ENCODE measurements around the gene SULT2B1.
A peak's percentile ranks its signal among the peaks of the same experiment; 100 is the strongest.
"Not testable (repeated sequence)": the region's sequence is repeated elsewhere in the genome, so short reads cannot be mapped to it uniquely, and the experiment has no call there.

The SULT2B1 gene

DNA sequence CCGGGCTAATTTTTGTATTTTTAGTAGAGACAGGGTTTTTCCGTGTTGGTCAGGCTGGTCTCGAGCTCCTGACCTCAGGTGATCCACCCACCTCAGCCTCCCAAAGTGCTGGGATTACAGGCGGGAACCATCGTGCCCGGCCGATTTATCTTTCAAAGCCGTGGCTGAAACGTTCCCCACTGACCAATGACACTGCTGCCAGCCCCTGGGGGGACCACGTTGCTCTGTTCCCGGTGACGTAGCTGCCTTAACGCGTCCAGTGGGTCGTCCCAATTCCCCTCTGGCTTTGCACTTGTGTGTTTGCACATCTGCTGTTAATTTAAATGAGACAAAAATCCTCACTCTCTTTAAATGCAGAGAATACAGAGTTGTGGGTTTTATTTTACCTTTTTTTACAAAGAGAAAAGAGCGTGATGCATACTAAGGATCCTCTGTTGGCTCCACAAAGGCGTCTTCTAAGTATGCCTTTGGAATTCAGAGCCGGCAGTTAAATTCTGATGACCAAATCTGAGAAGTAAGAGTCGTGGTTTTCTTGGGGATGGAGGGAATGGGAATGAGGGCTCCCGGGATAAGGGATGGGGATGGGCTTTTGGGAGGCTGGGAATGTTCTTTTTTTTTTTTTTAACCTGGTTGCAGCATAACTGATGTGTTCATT is 21.8 kb upstream of the SULT2B1 start:
- no peak for FAIRE-seq

DNA sequence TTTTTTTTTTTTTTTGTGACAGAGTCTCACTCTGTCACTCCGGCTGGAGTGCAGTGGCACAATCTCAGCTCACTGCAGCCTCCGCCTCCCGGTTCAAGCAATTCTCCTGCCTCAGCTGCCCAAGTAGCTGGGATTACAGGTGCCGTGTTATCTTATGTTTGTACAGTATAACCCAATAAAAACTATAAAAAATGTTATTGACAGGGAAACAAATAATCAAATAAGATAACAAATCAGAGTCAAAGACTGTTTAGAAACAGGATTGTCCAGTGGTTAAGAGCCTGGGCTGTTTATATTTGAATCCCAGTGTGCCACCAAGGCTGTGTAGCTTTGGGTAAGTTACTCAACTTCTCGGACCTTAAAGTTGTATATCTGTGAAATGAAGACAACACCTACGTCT is 21.2 kb upstream of the SULT2B1 start:
- FAIRE-seq, result no peak

DNA sequence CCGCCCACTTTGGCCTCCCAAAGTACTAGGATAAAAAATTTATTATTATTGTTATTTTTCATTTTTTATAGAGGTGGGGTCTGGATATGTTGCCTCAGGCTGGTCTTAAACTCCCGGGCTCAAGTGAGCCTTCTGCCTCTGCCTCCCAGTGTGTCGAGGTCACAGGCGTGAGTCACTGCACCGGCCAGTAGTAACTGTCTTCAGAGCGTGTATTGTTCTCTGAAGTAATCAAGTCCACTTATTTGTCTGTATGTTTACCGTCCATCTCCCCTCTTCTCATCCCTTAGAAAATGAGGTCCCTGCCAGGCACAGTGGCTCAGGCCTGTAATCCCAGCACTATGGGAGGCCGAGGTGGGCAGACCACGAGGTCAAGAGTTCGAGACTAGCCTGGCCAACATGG is 18.2 kb upstream of the SULT2B1 start:
- no peak for FAIRE-seq

DNA sequence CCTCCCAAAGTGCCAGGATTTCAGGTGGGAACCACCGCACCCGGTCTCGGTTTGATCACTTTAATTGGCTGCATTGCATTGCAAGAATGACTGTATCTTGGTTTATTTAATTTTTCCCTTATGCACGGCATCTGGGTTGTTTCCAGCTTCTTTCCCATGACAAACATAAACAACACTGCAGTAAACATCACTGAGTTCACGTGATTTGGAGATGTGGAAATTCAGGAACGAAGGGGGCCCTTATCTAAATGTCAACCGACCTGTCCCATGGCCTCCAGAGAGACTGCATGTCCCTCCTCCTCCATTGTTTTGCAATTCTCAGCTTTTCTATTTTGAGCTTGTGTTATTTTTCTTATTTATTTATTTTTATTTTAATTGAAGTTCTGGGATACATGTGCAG is 14.4 kb upstream of the SULT2B1 start:
- no peak for FAIRE-seq

DNA sequence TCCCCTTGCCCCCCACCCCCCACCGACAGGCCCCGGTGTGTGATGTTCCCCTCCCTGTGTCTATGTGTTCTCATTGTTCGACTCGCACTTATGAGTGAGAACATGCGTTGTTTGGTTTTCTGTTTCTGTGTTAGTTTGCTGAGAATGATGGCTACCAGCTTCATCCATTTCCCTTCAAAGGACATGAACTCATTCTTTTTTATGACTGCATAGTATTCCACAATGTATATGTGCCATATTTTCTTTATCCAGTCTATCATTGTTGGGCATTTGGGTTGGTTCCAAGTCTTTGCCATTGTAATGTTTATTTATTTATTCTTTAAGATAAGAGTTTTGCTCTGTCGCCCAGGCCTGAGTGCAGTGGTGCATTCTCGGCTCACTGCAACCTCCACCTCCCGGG is 13.9 kb upstream of the SULT2B1 start:
- not testable (repeated sequence) for FAIRE-seq

DNA sequence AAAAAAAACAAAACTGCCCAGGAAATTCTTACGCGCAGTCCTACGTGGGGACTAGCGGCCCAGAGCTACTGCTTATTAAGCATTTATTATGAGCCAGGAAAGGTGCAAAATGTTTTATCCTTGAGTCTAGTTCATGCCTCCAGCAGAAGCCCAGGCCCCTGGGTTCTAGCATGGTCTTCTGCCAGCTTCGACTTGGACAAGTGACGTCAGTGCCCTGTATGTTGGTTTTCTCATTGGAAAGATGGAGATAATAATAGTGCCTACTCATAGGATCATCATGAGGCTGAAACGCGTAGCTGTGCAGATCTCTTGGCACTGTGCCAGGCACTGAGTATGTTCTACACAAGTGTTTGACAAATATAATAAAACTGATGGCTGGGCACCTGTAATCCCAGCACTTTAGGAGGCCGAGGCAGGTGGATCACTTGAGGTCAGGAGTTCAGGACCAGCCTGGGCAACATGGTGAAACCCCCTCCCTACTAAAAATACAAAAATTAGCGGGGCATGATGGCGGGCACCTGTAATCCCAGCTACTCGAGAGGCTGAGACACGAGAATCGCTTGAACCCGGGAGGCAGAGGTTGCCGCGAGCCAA is 12.4 kb upstream of the SULT2B1 start:
- FAIRE-seq, result no peak

DNA sequence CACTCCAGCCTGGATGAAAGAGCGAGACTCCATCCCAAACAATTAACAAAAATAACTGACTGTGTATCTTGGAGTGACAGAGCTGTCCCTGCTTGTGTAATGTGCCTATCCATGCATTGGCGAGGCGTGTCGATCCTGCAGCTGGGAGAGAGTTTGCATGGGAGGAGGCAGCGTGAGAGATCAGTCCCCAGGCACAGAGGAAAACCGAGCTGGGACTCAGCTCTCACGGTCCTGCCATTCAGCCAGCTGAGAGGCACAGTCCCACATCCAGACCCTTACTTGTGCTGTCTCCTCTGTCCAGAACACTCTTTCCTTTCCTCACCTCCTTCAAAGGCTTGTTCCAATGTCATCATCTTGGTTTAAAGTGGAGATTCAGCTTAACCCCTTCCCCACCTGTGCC is 11.9 kb upstream of the SULT2B1 start:
- FAIRE-seq, result no peak

DNA sequence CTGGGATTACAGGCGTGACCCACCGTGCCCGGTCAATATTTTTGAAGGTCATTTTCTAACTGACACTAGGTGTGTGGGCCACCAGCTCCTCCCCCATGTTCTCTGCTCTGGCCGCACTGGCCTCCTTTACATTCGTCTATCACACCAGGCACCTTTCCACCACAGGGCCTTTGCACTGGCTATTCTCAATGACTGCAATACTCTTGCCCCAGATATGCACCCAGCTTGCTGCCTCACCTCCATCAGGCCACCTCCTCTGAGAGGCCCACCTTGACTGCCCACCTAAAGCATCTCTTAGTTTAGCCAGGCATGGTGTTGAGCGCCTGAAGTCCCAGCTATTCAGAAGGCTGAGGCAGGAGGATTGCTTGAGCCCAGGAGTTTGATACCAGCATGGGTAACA is 10.2 kb upstream of the SULT2B1 start:
- no peak for FAIRE-seq

DNA sequence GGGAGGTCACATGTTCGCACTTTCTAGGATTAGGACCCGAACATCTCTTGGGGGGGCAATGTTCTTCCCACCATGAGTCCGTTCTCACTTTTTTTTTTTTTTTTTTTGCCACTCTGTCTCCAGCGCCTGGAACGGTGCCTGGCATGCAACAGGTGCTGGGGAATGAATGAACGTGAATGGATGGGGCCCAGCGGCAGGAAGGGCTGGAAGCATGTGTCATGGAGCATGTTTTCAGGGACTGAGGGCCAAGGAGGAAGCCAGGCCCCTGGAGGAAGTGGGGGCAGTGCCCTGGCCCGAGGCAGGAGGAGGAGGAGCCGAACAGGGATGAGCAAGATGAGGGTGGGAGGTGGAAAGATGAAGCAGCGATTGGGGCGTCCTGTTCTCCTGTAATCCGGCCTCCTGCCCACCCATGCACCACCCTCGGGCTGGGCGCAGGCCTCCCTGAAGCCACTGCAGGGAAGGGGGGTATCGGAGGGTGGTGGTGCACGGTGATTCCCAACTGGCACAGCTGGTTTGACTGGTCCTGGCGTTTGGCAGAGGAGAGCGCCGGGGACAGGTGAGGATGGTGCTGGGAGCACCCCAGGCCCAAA is 8.8 kb upstream of the SULT2B1 start:
- no peak for FAIRE-seq

DNA sequence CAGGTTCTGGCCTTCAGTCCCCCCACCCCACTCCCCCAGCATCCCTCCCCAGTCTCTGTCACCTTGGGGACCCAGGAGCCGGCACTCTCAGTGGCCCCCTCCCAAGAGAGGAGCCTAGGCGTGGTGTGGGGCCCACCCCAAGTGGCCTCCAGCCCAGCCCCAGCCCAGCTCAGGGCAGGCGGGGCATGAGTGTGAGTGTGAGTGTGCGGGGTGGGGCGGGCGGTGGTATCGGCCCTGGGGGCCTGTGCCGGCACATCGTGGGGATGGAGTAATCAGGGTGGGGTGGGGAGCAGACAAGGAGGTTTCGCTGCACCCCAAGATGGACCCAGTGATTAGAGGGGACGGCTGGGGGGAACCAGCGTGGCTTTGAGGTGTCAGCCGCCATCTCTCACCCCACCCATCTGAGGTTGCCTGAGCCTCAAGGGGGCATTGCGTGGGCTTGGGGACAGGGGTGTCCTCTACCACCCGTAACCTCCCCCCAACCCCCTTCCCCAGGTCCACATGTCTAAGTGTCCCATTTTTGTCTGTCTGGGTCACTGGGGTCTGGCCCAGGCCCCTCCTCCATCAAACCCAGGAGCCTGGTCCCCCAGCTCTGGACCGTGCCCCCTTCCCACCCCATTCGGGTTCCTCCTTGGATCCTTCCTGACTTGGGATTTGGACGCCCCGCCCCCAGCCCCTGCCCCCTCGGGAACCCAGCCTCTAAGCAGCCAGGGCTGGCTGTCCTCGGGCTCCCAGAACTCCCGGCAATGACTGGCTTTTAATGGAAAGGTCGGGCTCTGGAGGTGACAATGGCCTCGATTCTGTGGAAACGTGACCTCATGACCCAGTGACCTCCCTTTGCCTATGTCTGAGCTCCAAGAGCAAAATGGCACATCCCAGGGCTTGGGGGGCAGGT is 6.9 kb upstream of the SULT2B1 start:
- no peak for FAIRE-seq

DNA sequence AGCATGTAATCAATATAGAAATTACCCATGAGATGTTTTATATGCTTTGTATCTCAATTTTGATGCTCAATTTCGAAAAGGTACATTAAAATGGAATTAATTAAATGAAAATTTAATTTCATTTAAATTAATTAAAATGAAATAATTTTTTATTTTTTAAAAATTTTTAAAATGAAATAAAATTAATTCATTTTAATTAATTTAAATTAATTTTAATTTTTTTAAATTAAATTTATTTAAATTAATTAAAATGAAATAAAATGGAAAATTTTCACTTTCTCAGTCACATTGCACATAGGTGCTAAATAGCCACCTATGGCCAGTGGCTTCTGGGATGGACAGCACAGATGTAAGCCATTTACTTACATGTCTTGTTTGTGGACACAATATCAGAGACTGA is 4.2 kb upstream of the SULT2B1 start:
- peak; percentile 97 for FAIRE-seq

DNA sequence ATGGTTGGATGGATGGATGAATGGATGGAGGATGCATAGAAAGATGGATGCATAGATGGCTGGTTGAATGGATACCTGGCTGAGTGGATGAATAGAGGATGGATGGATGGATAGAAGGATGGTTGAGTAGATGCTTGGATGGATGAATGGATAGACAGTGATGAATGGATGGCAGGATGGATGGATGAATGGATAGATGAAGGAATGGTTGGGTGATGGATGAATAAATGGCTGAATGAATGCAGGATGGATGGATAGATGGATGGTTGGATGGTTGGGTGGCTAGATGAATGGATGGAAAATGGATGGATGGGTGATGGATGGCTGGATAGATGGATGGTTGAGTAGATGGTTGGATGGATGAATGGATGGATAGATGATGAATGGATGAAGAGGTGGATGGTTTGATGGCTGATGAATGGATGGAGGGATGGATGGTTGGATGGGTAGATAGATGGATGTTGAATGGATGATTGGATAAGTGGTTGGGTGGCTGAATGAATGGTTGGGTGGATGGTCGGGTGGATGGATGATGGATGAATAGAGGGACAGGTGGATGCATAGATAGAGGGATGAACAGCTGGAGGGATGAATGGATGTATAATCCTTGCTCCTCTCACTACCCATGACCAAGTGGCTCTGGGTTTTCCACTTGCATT is 3.6 kb upstream of the SULT2B1 start:
- FAIRE-seq, result no peak

DNA sequence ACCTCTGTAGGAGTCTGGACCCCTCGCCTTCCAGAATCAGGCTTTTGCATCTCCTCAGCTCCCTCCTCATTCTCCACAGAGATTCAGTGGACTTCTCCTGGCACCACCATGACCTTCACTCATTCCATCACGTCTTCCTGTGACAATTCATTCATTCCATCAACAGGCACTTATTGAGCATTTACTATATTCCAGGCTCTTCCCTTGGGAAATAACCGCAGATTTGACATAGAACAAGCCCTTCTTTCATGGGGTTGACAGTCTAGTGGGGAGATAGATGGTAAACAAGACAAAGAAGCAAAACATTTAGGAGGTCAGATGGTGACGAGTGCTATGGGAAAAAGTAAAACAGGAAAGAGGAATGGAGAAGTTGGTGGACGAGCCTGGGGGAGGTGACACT is 2.6 kb upstream of the SULT2B1 start:
- FAIRE-seq, result no peak

DNA sequence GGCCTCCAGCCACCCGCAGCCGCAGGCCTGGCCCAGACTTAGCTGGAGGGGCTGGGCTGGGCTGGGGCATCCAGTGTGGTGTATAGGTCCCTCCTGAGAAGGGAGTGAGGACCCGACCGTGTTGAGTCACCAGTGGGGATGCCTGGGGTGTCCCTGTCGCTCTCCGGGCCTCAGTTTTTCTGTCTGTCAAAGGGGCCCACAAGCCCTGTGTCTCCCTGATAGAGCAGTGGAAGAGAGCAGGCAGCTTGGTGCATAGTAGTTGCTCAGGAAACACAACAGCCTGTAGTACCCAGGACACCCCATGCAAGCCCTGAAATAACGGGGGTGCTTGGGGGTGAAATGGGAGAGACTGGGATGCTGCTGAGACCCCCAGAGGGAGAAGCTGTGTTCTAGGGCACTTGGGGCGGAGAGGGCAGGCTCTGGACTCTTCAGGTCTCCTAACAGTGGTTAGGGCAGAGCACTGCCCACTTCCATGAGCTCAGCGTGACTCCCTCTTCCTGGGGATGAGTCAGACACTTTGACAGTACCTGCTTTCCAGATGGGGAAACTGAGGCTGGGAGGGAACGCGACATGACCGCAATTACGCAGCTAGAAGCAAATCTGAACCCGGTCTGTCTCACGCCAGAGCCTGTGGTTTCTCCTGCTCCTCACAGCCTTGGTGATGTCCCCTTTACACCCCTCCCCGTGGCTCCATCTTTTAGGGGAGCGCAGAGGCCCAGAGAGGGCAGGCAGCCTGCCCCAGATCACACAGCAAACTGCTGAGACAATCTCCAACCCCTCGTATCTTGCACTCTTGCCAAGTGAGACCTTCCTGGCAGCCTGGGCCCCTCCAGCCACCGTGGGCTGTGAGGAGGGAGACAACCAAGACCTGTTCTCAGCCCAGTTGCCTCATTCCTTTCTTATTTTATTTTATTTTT is 692 bp downstream of the SULT2B1 start:
- no peak for FAIRE-seq

DNA sequence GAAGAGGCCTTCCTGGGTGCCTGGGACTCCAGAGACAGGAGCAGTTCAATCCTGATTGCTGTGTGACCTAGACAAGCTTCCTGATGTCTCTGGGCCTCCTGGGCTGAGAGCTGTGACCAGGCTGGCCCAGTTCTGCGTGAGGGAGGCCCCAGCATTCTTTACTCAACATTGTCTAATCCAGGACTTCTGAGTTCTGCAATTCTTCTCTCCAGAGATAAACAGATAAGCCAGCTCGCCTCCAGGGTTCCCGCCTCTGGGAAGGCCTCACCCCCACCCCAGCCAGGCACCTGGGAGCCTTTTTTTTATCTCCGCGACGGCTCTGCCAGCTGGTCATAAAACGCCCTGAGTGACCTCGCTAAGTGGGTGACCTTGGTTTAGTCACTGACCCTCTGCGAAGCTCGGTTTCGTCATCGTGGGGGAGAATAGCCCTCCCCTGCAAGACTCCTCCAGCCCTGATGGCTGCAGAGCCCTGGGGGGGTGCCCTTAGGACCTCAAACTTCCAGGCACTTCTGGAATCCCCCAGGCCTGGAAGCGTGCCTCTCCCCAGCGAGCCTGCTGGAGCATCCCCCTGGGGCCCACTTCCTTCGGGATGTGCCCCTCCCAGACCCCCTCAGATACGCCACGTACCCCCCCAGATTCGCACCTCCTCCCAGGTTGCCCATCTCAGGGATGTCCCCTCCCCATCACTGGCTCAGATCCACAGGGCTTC is 1.9 kb downstream of the SULT2B1 start:
- no peak for FAIRE-seq

DNA sequence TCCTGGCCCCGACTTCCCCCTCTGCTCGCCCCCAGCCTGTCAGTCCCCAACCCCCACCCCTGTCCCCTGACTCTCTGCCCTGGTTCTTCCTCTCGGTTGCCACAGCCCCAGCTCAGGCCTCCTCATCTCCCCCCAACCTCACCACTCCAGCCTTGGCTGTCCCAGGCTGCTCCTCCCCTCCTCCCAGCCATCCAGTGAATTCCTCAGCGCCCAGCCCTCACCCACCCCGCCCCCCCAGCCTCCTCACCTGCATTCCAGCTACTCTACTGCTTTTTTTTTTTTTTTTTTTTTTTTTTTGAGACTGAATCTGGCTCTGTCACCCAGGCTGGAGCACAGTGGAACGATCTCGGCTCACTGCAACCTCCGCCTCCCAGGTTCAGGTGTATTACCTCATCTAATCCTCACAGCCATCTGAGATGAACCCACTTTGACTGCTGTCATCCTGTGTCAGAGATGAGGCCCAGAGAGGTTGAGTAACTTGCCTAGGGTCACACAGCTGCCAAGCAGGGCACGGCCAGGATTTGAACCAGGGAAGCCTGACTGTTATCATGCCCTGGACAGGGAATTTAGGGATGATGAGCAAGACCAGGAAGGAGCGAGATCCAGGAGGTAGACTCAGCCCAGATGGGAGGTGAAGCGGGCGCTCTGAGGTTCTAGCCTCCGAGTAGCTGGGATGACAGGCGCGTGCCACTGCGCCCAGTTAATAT is 2.6 kb downstream of the SULT2B1 start:
- no peak for FAIRE-seq

DNA sequence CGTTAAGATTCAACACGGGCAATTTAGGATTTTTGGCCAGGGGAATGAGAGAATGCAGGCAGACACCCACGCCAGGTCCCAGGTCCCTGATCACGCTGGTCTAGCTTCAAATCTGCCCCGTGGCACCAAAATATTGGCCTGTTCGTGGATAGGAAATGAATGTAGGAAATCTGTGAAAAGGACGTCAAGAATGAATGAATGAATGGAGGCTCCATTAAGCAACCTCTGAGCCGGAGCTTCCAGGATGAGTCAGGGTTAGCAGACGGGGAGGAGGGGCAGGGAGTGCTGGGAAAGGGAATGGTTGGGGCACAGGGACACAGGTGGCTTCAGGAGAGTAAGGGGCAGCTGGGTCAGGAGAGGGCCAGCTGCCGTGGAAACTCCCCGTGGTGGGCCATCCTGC is 4.2 kb downstream of the SULT2B1 start:
- no peak for FAIRE-seq

DNA sequence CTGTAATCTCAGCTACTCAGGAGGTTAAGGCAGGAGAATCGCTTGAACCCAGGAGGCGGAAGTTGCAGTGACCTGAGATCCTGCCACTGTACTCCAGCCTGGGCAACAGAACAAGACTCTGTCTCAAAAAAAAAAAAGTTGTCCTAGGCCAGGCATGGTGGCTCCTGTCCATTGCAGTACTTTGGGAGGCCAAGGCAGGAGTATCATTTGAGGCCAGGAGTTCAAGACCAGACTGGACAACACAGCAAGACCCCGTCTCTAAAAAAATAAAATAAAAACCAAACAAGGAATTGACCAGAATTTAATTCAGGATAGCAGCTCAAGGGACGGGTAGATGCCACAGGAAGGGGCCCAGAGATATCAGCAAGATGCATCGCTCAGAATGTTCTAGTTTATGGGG is 4.9 kb downstream of the SULT2B1 start:
- FAIRE-seq, result no peak

DNA sequence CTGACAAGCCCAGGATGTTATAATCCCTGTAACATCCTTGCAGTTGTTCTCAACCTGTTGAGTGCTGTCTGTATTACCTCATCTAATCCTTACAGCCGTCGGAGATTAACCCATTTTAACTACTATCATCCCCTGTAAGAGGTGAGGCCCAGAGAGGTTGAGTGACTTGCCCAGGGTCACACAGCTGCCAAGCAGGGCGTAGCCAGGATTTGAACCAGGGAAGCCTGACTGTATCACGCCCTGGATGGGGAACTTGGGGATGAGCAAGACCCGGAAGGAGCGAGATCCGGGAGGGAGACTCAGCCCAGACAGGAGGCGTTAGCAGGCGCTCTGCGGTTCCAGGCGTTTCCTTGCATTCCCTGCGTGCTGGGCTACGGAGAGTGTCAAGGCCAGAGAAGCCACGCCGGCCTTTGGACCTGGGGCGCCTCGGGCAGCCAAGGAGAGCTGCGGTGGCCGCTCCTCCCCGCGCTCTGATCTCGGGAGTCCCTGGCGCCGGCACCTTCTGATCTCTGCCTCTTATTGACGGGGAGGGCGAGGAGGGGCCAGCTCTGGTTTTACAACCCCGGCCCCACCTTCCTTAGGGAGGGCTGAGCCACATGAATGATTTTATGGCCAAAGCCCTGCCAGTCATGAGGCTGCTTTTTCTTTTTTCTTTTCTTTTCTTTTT is 6.2 kb downstream of the SULT2B1 start:
- no peak for FAIRE-seq

DNA sequence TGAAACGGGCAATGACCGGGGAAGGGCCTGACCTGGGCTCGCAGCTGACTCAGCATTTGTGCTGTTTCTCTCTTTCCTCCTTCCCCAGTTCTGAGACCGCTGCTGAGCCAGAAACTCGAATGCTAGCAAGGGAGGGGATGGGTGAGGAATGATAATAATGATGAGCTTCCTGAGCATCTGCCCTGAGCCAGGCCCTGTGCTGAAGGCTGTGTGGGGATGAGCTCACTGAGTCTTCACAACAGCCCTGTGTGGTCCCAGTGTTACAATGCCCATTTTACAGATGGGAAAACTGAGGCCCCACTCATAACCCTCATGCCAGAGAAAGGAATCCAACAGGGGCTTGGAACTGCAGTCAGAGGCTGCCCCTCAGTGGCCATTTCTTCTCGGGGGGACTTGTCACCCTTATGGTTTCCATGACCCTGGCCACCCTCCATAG is 8.1 kb downstream of the SULT2B1 start:
- no peak for FAIRE-seq
